CD4-positive, alpha-beta T cell treated with Interleukin-10 for 1 hour (primary cell): Measurements from ENCODE around the gene BACE2.

ENCODE experiments used
- DNase-seq: peaks from one replicate; pipeline ENCODE4 v3.0.0-alpha.2; 2020

The BACE2 gene

GRCh38 chr21:41167348-41168342 is at the start of gene BACE2:
TSS of gene BACE2 (plus strand) at chr21:41168160. CDS start at chr21:41168264, 104 bp downstream.
- DNase-seq, result peak; percentile 28

GRCh38 chr21:41119901-41120300 is 48.1 kb upstream of the BACE2 start:
- DNase-seq, result no peak

- no peak for DNase-seq
Observed at GRCh38 chr21:41120997-41121396, 47.0 kb upstream of the BACE2 start.

GRCh38 chr21:41121785-41122415 is 46.1 kb upstream of the BACE2 start:
- DNase-seq, result peak; percentile 32

- no peak for DNase-seq
Observed at GRCh38 chr21:41124641-41125201, 43.2 kb upstream of the BACE2 start.

- no peak for DNase-seq
Observed at GRCh38 chr21:41128981-41129380, 39.0 kb upstream of the BACE2 start.

- DNase-seq, result no peak
Observed at GRCh38 chr21:41130883-41131282, 37.1 kb upstream of the BACE2 start.

GRCh38 chr21:41133874-41134522 is 34.0 kb upstream of the BACE2 start:
- no peak for DNase-seq

GRCh38 chr21:41135746-41136145 is 32.2 kb upstream of the BACE2 start:
- DNase-seq, result no peak

GRCh38 chr21:41136286-41136685 is 31.7 kb upstream of the BACE2 start:
- no peak for DNase-seq

GRCh38 chr21:41137401-41137800 is 30.6 kb upstream of the BACE2 start:
- DNase-seq, result no peak

- no peak for DNase-seq
Observed at GRCh38 chr21:41137889-41138288, 30.1 kb upstream of the BACE2 start.

GRCh38 chr21:41138711-41139110 is 29.2 kb upstream of the BACE2 start:
- DNase-seq, result no peak

- DNase-seq, result no peak
Observed at GRCh38 chr21:41139275-41139674, 28.7 kb upstream of the BACE2 start.

- no peak for DNase-seq
Observed at GRCh38 chr21:41139951-41140350, 28.0 kb upstream of the BACE2 start.

- DNase-seq, result no peak
Observed at GRCh38 chr21:41141031-41141457, 26.9 kb upstream of the BACE2 start.

- no peak for DNase-seq
Observed at GRCh38 chr21:41142051-41142795, 25.7 kb upstream of the BACE2 start.

- DNase-seq, result no peak
Observed at GRCh38 chr21:41143596-41144325, 24.2 kb upstream of the BACE2 start.

- no peak for DNase-seq
Observed at GRCh38 chr21:41147096-41147978, 20.6 kb upstream of the BACE2 start.

GRCh38 chr21:41147979-41148355 is 20.0 kb upstream of the BACE2 start:
- DNase-seq, result no peak

- DNase-seq, result no peak
Observed at GRCh38 chr21:41148798-41149197, 19.2 kb upstream of the BACE2 start.
